ENCODE data around the gene RAB1A. TPM values are rescaled to one million over a fixed set of nuclear protein-coding genes. Genes with fewer than 3 reads are reported as not detected.

Gene RAB1A
- polyA plus RNA-seq, 2 of the 4 experiments (the other 2 are of a cell fraction): 308 to 417 TPM

GRCh38 chr2:65156041-65156440 is 26.1 kb upstream of the RAB1A start:
- ATAC-seq (no peak), FAIRE-seq (no peak), DNase-seq (ENCODE audit: low read depth in 1 of 2, low spot score in 1 of 2) (no peak)
- H3K27ac ChIP-seq: no peak overlapping the region
- H3K4me1 ChIP-seq: peaks cover 3% of the 10 kb centered on the region
- H3K4me2 ChIP-seq: no peak overlapping the region
- no peak overlapping the region for H3K4me3 ChIP-seq
- WGBS (ENCODE audit: missing lambda C conversion rate): 36% methylated on average over 1 of the region's 1 CpG
- POLR2A ChIA-PET: no interaction called here
- no peak for TF ChIP-seq POLR2A (IDR thresholded peaks at IDR 0.05; ENCODE audit: low read length)
- H3K9me3 ChIP-seq: no peaks in the 10 kb centered on the region
- CTCF ChIA-PET: interaction anchor here (0.8 to 1.4 kb wide), 2 partner anchors 14 to 26 kb away, joined by 4 read pairs; partner anchors contain the start of gene RAB1A

DNA sequence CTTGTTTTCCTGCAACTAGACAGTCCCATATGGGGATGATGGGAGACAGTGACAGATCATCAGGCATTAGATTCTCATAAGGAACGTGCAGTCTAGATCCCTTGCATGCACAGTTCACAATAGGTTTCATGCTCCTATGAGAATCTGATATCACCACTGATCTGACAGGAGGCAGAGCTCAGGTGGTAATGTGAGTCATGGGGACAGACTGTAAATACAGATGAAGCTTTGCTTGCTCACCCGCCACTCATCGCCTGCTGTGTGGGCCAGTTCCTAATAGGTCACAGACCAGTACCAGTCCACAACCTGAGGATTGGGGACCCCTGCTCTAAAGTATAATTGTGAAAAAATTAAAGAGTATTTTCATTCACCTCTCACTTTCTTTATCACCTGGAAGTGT is 23.6 kb upstream of the RAB1A start:
- ChIA-PET CTCF (interaction anchor here (0.9 to 2.0 kb wide), 4 partner anchors 10 to 34 kb away, joined by 3 to 6 read pairs (median 4); no protein-coding TSS in a partner anchor), POLR2A (no interaction called here)
- TF ChIP-seq RARB (CRISPR knock-in tag; IDR thresholded peaks at IDR 0.05) (no peak), FOSL2 (IDR thresholded peaks at IDR 0.05) (no peak), FOSL2 (CRISPR knock-in tag; IDR thresholded peaks at IDR 0.05) (no peak), ZFP36 (IDR thresholded peaks at IDR 0.05; ENCODE audit: borderline replicate concordance, partially characterized antibody) (no peak), MAZ (IDR thresholded peaks at IDR 0.05; ENCODE audit: borderline replicate concordance, low read depth, low read length) (no peak), CTCF (IDR thresholded peaks at IDR 0.05) (no peak), MYC (IDR thresholded peaks at IDR 0.05; ENCODE audit: borderline replicate concordance, low read length) (no peak), POLR2A (IDR thresholded peaks at IDR 0.05; ENCODE audit: low read length) (no peak), POLR2AphosphoS2 (conservative IDR thresholded peaks at IDR 0.05; ENCODE audit: low read length) (no peak), CHD4 (IDR thresholded peaks at IDR 0.05; ENCODE audit: borderline replicate concordance) (no peak), HDAC2 (IDR thresholded peaks at IDR 0.05) (no peak), ATOH8 (CRISPR knock-in tag; IDR thresholded peaks at IDR 0.05; ENCODE audit: low read depth) (no peak), EP300 (IDR thresholded peaks at IDR 0.05) (no peak), NR3C1 (IDR thresholded peaks at IDR 0.05) (no peak), CBX8 (IDR thresholded peaks at IDR 0.05) (no peak)
- DNase-seq (ENCODE audit: low read depth in 1 of 2, low spot score in 1 of 2): peak in 1 of 2 experiments; percentile 29
- Histone ChIP-seq H3K4me1 (no peaks in the 10 kb centered on the region), H3K4me2 (no peak overlapping the region), H3K9me3 (no peaks in the 10 kb centered on the region), H3K4me3 (no peak overlapping the region), H3K27ac (no peak overlapping the region)
- no peak for FAIRE-seq
- 74% methylated on average over 3 of the region's 3 CpGs for WGBS (ENCODE audit: missing lambda C conversion rate)
- ATAC-seq: no peak; a peak in 1 of 6 replicates

DNA sequence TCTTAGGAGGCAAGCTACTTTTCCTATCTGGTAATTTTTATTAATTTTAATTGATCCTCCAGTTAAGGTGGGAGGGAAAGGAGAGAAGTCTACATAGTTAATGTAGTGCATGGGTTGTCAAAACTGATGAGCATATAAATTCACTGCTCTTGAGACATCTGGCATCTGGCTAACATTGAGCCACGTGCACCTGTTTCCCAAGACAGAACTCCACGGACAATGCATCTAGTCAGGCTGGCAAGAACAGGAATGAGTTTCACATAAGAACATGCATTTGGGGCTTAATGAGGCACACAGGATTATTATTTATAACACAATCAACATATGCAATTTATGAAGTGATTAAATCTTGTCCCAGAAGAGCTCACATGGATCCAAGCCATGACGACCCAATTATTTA is 16.2 kb upstream of the RAB1A start:
- TF ChIP-seq PBX3 (IDR thresholded peaks at IDR 0.05) (no peak), HEYL (CRISPR knock-in tag; IDR thresholded peaks at IDR 0.05) (no peak), ATOH8 (CRISPR knock-in tag; IDR thresholded peaks at IDR 0.05; ENCODE audit: low read depth) (no peak), BCL3 (IDR thresholded peaks at IDR 0.05) (no peak), JUN (IDR thresholded peaks at IDR 0.05) (no peak), HOXB13 (CRISPR knock-in tag; IDR thresholded peaks at IDR 0.05; ENCODE audit: low read depth) (no peak), ZC3H11A (IDR thresholded peaks at IDR 0.05) (no peak), POLR2AphosphoS2 (conservative IDR thresholded peaks at IDR 0.05; ENCODE audit: low read length) (no peak)
- TF ChIP-seq, protein P1, sequence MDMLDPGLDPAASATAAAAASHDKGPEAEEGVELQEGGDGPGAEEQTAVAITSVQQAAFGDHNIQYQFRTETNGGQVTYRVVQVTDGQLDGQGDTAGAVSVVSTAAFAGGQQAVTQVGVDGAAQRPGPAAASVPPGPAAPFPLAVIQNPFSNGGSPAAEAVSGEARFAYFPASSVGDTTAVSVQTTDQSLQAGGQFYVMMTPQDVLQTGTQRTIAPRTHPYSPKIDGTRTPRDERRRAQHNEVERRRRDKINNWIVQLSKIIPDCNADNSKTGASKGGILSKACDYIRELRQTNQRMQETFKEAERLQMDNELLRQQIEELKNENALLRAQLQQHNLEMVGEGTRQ (IDR thresholded peaks at IDR 0.05): no peak
- TF ChIP-seq, protein P2, sequence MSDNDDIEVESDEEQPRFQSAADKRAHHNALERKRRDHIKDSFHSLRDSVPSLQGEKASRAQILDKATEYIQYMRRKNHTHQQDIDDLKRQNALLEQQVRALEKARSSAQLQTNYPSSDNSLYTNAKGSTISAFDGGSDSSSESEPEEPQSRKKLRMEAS (IDR thresholded peaks at IDR 0.05): no peak
- ChIA-PET CTCF (interaction anchor here (0.7 to 1.3 kb wide), 4 partner anchors 16 to 228 kb away, joined by 3 to 4 read pairs (median 4); partner anchors contain the start of gene RAB1A), POLR2A (interaction anchor here (1.2 kb wide), 1 partner anchor 16 kb away, joined by 3 read pairs; the partner anchor contains the start of gene RAB1A)
- 75% methylated on average over 3 of the region's 3 CpGs for WGBS (ENCODE audit: missing lambda C conversion rate)
- Histone ChIP-seq H3K27ac (no peak overlapping the region), H3K9me3 (no peaks in the 10 kb centered on the region), H3K4me3 (no peak overlapping the region), H3K4me1 (no peaks in the 10 kb centered on the region), H3K4me2 (no peak overlapping the region)
- no peak for FAIRE-seq
- ATAC-seq: no peak
- no peak for DNase-seq (ENCODE audit: low read depth in 1 of 2, low spot score in 1 of 2)

Data from A549 (cell line).